ENCODE measurements around the gene ADAT3.
"Not testable (repeated sequence)": the region's sequence is repeated elsewhere in the genome, so short reads cannot be mapped to it uniquely, and the experiment has no call there.

ADAT3 gene

DNA sequence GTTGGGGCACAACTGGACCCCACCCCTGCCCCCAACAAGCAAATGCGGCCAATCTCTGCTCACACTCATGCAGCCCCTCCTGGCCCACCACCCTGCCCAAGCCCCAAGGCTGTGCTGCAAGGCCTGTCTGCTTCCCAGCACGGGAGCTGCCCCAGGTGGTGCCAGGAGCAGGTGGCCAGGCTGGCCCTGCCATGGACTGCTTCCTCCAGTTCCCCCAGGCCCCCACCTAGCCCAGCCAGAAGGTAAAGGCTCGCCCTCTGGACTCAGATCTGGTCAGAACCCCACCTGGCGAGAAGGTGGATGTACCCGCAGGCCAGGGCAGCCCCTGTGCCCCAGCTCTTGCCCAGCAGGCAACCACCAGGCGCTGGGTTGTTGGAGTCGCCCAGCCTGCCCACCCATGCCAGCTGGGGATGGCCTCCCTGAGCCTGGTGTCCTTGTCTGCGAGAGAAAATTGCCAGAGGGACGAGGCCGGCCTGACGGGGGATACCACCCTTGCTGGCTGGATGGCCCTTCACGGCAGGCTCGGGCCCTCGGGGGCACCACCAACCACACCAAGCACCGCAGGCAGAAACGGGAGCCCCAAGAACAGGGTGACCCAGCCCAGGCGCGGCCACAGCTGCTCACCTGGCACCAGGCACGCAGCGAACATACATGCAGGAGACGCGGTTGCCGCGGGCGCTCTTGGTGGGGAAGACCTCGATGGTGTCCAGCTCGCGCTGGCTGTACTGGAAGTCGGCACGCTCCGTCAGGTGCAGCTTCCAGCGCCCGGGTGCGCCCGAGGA lies 24.4 kb upstream of the ADAT3 start:
- no peak overlapping the region for H3K4me3 ChIP-seq (ENCODE audit: low read length)
- H2AFZ ChIP-seq (ENCODE audit: low read depth, low read length): no peak overlapping the region
- H3K36me3 ChIP-seq (replicated peaks; ENCODE audit: low read depth, low read length): no peaks in the 10 kb centered on the region
- H3K27ac ChIP-seq (ENCODE audit: low read length): no peak overlapping the region
- no peak overlapping the region for H3K4me2 ChIP-seq (ENCODE audit: low read length)
- H3K79me2 ChIP-seq (ENCODE audit: low read length): peaks cover 48% of the 10 kb centered on the region
- no peak overlapping the region for H3K9ac ChIP-seq (ENCODE audit: low read length)
- peaks cover 29% of the 10 kb centered on the region for H3K4me1 ChIP-seq (ENCODE audit: low read length)
- H3K9me3 ChIP-seq (ENCODE audit: insufficient read depth, low read length): no peaks in the 10 kb centered on the region
- no peaks in the 10 kb centered on the region for H3K27me3 ChIP-seq (ENCODE audit: low read depth, low read length)
- TF ChIP-seq, protein P1, sequence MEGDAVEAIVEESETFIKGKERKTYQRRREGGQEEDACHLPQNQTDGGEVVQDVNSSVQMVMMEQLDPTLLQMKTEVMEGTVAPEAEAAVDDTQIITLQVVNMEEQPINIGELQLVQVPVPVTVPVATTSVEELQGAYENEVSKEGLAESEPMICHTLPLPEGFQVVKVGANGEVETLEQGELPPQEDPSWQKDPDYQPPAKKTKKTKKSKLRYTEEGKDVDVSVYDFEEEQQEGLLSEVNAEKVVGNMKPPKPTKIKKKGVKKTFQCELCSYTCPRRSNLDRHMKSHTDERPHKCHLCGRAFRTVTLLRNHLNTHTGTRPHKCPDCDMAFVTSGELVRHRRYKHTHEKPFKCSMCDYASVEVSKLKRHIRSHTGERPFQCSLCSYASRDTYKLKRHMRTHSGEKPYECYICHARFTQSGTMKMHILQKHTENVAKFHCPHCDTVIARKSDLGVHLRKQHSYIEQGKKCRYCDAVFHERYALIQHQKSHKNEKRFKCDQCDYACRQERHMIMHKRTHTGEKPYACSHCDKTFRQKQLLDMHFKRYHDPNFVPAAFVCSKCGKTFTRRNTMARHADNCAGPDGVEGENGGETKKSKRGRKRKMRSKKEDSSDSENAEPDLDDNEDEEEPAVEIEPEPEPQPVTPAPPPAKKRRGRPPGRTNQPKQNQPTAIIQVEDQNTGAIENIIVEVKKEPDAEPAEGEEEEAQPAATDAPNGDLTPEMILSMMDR (IDR thresholded peaks at IDR 0.05; ENCODE audit: low read depth, low read length): no peak
- no peak for TF ChIP-seq EZH2phosphoT487 (IDR thresholded peaks at IDR 0.05; ENCODE audit: low read depth)
- H4K20me1 ChIP-seq (ENCODE audit: insufficient read depth, low read length): peaks cover 32% of the 10 kb centered on the region

DNA sequence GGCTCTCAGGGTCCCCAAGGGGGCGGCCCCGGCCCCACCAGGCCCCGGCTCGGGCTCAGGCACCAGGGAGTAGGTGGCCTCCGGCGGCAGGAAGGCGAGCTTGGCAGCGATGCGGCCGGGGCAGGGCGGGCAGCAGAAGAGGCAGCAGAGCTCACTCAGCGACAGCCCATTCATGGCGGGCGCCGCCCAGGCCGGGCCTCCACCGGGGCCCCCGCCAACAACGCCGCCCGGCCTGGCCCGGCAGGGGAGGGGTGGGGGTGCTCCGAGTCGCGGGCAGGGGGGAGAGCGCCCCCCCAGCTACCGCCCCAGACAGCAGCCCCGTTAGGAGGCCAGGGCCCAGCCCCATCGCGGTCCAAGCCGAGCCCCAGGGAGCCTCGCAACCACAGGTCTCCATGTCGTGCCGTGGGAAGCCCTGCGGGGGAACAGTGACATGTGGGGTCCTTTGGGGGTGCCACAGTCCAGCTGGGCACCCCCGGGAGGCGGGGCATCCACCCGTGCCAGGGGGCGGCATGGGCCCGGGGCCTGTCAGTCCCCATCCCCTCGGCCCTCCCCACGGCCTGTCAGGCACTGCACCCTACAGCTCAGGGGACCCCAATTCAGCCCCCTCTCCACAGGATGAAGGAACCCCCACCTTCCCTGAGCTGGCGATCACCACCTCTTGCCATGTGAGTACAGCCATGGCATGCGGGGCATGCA lies 23.7 kb upstream of the ADAT3 start:
- Histone ChIP-seq H3K79me2 (ENCODE audit: low read length) (peaks cover 47% of the 10 kb centered on the region), H4K20me1 (ENCODE audit: insufficient read depth, low read length) (peaks cover 32% of the 10 kb centered on the region), H3K4me1 (ENCODE audit: low read length) (peaks cover 25% of the 10 kb centered on the region)
- H3K4me2 ChIP-seq (ENCODE audit: low read length); H3K27ac ChIP-seq (ENCODE audit: low read length); H3K36me3 ChIP-seq (replicated peaks; ENCODE audit: low read depth, low read length); H3K27me3 ChIP-seq (ENCODE audit: low read depth, low read length); H2AFZ ChIP-seq (ENCODE audit: low read depth, low read length); H3K4me3 ChIP-seq (ENCODE audit: low read length); H3K9me3 ChIP-seq (ENCODE audit: insufficient read depth, low read length); H3K9ac ChIP-seq (ENCODE audit: low read length): not testable (repeated sequence)

DNA sequence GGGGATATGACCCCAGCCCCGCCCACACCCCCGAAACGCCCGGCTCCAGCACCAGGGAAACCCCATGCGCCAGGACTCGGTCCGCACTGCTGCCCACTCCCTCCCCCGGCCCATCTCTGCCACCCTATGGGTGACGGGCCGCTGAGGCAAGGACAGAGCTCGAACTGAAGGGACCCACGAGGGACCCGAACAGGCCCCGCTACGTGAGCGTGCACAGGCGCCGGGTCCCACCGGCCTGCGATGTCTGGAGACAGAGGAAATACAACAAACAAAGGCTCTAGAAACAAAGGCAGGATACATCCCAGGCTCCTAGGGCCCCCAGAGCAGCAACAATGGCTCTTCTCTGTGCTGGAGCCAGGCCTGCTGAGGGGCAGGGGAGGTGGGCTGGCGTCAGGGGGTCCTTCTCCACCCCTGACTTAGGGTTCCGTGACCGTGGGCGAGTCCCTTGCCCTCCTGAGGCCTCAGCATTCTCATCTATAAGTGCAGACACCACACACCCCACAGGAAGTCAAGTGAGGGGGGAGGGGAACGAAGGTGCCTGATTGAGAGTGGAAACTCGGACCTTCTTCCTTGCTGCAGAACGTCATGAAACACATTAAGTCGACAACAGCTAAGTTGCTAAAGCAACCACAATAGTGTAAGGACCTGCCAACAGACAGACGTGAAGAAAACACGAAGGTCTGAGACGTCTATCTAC lies 23.0 kb upstream of the ADAT3 start:
- H3K9ac ChIP-seq (ENCODE audit: low read length): no peak overlapping the region
- TF ChIP-seq, protein P1 (IDR thresholded peaks at IDR 0.05; ENCODE audit: low read depth, low read length): no peak
- no peak for TF ChIP-seq EZH2phosphoT487 (IDR thresholded peaks at IDR 0.05; ENCODE audit: low read depth)
- H2AFZ ChIP-seq (ENCODE audit: low read depth, low read length): no peak overlapping the region
- peaks cover 32% of the 10 kb centered on the region for H4K20me1 ChIP-seq (ENCODE audit: insufficient read depth, low read length)
- H3K36me3 ChIP-seq (replicated peaks; ENCODE audit: low read depth, low read length): no peaks in the 10 kb centered on the region
- H3K79me2 ChIP-seq (ENCODE audit: low read length): peaks cover 47% of the 10 kb centered on the region
- no peaks in the 10 kb centered on the region for H3K9me3 ChIP-seq (ENCODE audit: insufficient read depth, low read length)
- no peak overlapping the region for H3K27ac ChIP-seq (ENCODE audit: low read length)
- H3K4me1 ChIP-seq (ENCODE audit: low read length): peaks cover 23% of the 10 kb centered on the region
- no peaks in the 10 kb centered on the region for H3K27me3 ChIP-seq (ENCODE audit: low read depth, low read length)
- no peak overlapping the region for H3K4me3 ChIP-seq (ENCODE audit: low read length)
- no peak overlapping the region for H3K4me2 ChIP-seq (ENCODE audit: low read length)

DNA sequence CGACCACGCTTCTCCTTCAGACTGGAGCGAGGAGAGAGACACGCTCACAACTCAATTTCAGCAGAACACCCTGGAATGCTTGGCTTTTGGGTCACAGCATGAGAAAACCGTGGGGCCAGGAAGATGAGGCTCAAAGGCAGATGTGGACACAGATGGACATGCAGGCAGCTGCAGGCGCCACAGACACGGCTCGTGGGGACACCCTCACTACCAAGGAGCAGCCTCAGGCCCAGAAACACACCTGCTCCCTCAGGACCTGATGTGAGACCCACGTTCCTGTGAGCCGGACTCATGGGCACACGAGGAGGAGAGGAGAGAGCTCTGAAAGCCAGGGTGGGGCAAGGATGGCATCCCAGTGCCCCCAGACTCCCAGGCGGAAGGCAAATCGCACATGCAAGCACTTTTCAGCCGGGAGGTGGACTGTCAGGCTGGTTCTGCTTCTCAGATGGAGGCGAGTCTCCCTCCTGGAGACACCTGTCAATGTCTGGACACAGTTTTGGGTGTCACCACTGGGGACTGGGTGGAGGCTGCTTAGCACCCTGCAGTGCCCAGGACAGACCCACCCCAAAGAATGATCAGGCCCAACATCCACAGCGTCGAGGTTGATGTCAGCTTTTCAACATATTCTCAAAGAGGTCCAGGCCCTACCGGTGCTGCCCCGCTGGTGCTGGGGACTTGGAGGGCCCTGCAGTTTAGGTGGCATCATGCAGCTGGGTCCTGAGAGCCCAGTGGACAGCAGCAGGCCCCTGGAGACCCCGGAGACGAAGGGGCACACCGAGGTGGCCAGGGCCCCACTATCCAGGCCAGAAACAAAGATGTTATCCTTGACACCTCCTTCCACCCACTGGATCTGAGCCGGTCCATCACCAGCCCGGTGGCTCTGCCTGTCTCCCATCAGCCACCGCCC lies 22.2 kb upstream of the ADAT3 start:
- H3K9me3 ChIP-seq (ENCODE audit: insufficient read depth, low read length): no peaks in the 10 kb centered on the region
- H2AFZ ChIP-seq (ENCODE audit: low read depth, low read length): no peak overlapping the region
- peaks cover 32% of the 10 kb centered on the region for H4K20me1 ChIP-seq (ENCODE audit: insufficient read depth, low read length)
- peaks cover 47% of the 10 kb centered on the region for H3K79me2 ChIP-seq (ENCODE audit: low read length)
- H3K27ac ChIP-seq (ENCODE audit: low read length): no peak overlapping the region
- H3K36me3 ChIP-seq (replicated peaks; ENCODE audit: low read depth, low read length): no peaks in the 10 kb centered on the region
- no peak overlapping the region for H3K4me3 ChIP-seq (ENCODE audit: low read length)
- H3K4me1 ChIP-seq (ENCODE audit: low read length): peaks cover 23% of the 10 kb centered on the region
- no peak for TF ChIP-seq EZH2phosphoT487 (IDR thresholded peaks at IDR 0.05; ENCODE audit: low read depth)
- TF ChIP-seq, protein P1 (IDR thresholded peaks at IDR 0.05; ENCODE audit: low read depth, low read length): no peak
- H3K27me3 ChIP-seq (ENCODE audit: low read depth, low read length): no peaks in the 10 kb centered on the region
- peak overlapping the region; percentile 79; the same call in 1 of the 2 replicates for H3K4me2 ChIP-seq (ENCODE audit: low read length)
- H3K9ac ChIP-seq (ENCODE audit: low read length): no peak overlapping the region
